Measurements from ENCODE around the gene ART3. TPM values are rescaled to one million over a fixed set of nuclear protein-coding genes. Genes with fewer than 3 reads are reported as not detected.
A peak's percentile ranks its signal among the peaks of the same experiment; 100 is the strongest.

Gene ART3
- total RNA-seq, 1 experiment from 2014 or later = 0.42 TPM

GRCh38 chr4:76148142-76148865, 73.8 kb downstream of the ART3 start, which contains the start of gene NUP54:
Gene NUP54, minus strand, starts transcription at chr4:76148397. Its CDS starts 23 bp downstream, at chr4:76148374.
- Histone ChIP-seq H3K36me3 (replicated peaks; ENCODE audit: control insufficient read depth, insufficient read depth, low read length) (peaks cover 5% of the 10 kb centered on the region), H3K27me3 (ENCODE audit: control insufficient read depth, insufficient read depth, low read length) (no peaks in the 10 kb centered on the region), H3K4me3 (ENCODE audit: insufficient read depth, low read depth, low read length) (peak within 1 kb of the TSS; percentile 77)
- DNase-seq = peak; percentile 87

- no peaks in the 10 kb centered on the region for H3K36me3 ChIP-seq (replicated peaks; ENCODE audit: control insufficient read depth, insufficient read depth, low read length)
- no peaks in the 10 kb centered on the region for H3K27me3 ChIP-seq (ENCODE audit: control insufficient read depth, insufficient read depth, low read length)
- H3K4me3 ChIP-seq (ENCODE audit: insufficient read depth, low read depth, low read length) = no peak overlapping the region
- DNase-seq = no peak
Observed at GRCh38 chr4:76153356-76153755, 78.8 kb downstream of the ART3 start.

- no peak for DNase-seq
- Histone ChIP-seq H3K36me3 (replicated peaks; ENCODE audit: control insufficient read depth, insufficient read depth, low read length) (peaks cover 1% of the 10 kb centered on the region; the same call in 1 of the 2 replicates), H3K27me3 (ENCODE audit: control insufficient read depth, insufficient read depth, low read length) (no peaks in the 10 kb centered on the region), H3K4me3 (ENCODE audit: insufficient read depth, low read depth, low read length) (no peak overlapping the region)
Observed at GRCh38 chr4:76155979-76156378, 81.5 kb downstream of the ART3 start.

GRCh38 chr4:76156635-76157034, 82.1 kb downstream of the ART3 start:
- Histone ChIP-seq H3K27me3 (ENCODE audit: control insufficient read depth, insufficient read depth, low read length) (no peaks in the 10 kb centered on the region), H3K36me3 (replicated peaks; ENCODE audit: control insufficient read depth, insufficient read depth, low read length) (peaks cover 1% of the 10 kb centered on the region; the same call in 1 of the 2 replicates), H3K4me3 (ENCODE audit: insufficient read depth, low read depth, low read length) (no peak overlapping the region)
- no peak for DNase-seq

GRCh38 chr4:76160355-76160754, 85.8 kb downstream of the ART3 start:
- no peak for DNase-seq
- no peak overlapping the region for H3K4me3 ChIP-seq (ENCODE audit: insufficient read depth, low read depth, low read length)
- H3K27me3 ChIP-seq (ENCODE audit: control insufficient read depth, insufficient read depth, low read length) = no peaks in the 10 kb centered on the region
- H3K36me3 ChIP-seq (replicated peaks; ENCODE audit: control insufficient read depth, insufficient read depth, low read length) = peaks cover 1% of the 10 kb centered on the region; the same call in 1 of the 2 replicates

Other genes starting within 250 kb of the ART3 start
- not detected in 2 replicates for gene PPEF2, start 172.3 kb upstream of the ART3 start, total RNA-seq (2014; rRNA removed; shearing (Covaris generic))
- 5.5 and 7.8 TPM in 2 replicates for gene NAAA, start 133.7 kb upstream of the ART3 start, total RNA-seq (2014; rRNA removed; shearing (Covaris generic))
- gene SDAD1, start 83.8 kb upstream of the ART3 start, total RNA-seq (2014; rRNA removed; shearing (Covaris generic)) = 31.1 and 39.4 TPM in 2 replicates
- not detected in 2 replicates for gene CXCL9, start 67.2 kb upstream of the ART3 start, total RNA-seq (2014; rRNA removed; shearing (Covaris generic))
- not detected in 2 replicates for gene CXCL10, start 51.2 kb upstream of the ART3 start, total RNA-seq (2014; rRNA removed; shearing (Covaris generic))
- not detected in 2 replicates for gene CXCL11, start 38.6 kb upstream of the ART3 start, total RNA-seq (2014; rRNA removed; shearing (Covaris generic))
- gene NUP54, start 73.7 kb downstream of the ART3 start, total RNA-seq (2014; rRNA removed; shearing (Covaris generic)) = 102 and 122 TPM in 2 replicates
- 39.4 and 53.0 TPM in 2 replicates for gene SCARB2, start 139.1 kb downstream of the ART3 start, total RNA-seq (2014; rRNA removed; shearing (Covaris generic))
- gene FAM47E, start 177.0 kb downstream of the ART3 start, total RNA-seq (2014; rRNA removed; shearing (Covaris generic)) = 0.17 and 1.4 TPM in 2 replicates
- 1.6 and 1.7 TPM in 2 replicates for gene STBD1, start 232.0 kb downstream of the ART3 start, total RNA-seq (2014; rRNA removed; shearing (Covaris generic))